ENCODE data around the gene CCDC34. TPM values are rescaled to one million over a fixed set of nuclear protein-coding genes. Genes with fewer than 3 reads are reported as not detected.

Gene CCDC34
- total RNA-seq, 1 experiment from 2014 or later = 18.7 TPM

GRCh38 chr11:27356624-27357222 is 6.3 kb downstream of the CCDC34 start:
- Histone ChIP-seq H3K4me1 (ENCODE audit: control insufficient read depth in 1 of 2, insufficient read depth in 2 of 2, low read length in 2 of 2) (peaks cover 0 to 8% of the 10 kb centered on the region in 2 experiments; a peak in 2 of 4 replicates), H3K79me2 (ENCODE audit: insufficient read depth, low read length) (no peaks in the 10 kb centered on the region), H3K27ac (ENCODE audit: low read depth, low read length) (no peak overlapping the region), H3K9me3 (ENCODE audit: control insufficient read depth in 1 of 2, insufficient read depth in 1 of 2, low read depth in 1 of 2, low read length in 2 of 2) (no peaks in the 10 kb centered on the region), H3K27me3 (ENCODE audit: insufficient read depth, low read length) (no peaks in the 10 kb centered on the region), H2AFZ (ENCODE audit: low read depth, low read length, poor library complexity, severe bottlenecking) (no peak overlapping the region), H4K20me1 (ENCODE audit: insufficient read depth) (no peaks in the 10 kb centered on the region), H3K36me3 (ENCODE audit: control insufficient read depth in 1 of 2, insufficient read depth in 2 of 2, low read length in 2 of 2) (0 out of 4 replicates have a peak, but pooled peaks cover 0 to 2% of the 10 kb centered on the region in 2 experiments), H3K9ac (ENCODE audit: low read length) (no peak overlapping the region), H3K9me2 (ENCODE audit: insufficient read depth) (no peaks in the 10 kb centered on the region), H3K4me2 (ENCODE audit: low read length) (no peak overlapping the region), H3K4me3 (replicated peaks in 1 of 2; ENCODE audit: low read depth in 1 of 2, low read length in 2 of 2) (no peak overlapping the region)
- TF ChIP-seq ATF3 (IDR thresholded peaks at IDR 0.05) (no peak), TCF7L2 (IDR thresholded peaks at IDR 0.05; ENCODE audit: borderline replicate concordance, extremely low read depth, insufficient read depth, insufficient read length) (no peak), SRF (IDR thresholded peaks at IDR 0.05; ENCODE audit: low read depth) (no peak), SP1 (IDR thresholded peaks at IDR 0.05; ENCODE audit: low read depth) (no peak), ELF1 (IDR thresholded peaks at IDR 0.05; ENCODE audit: borderline replicate concordance, low read depth) (no peak), MAX (IDR thresholded peaks at IDR 0.05) (no peak), RAD21 (IDR thresholded peaks at IDR 0.05; ENCODE audit: low read depth) (no peak), EZH2phosphoT487 (IDR thresholded peaks at IDR 0.05; ENCODE audit: borderline replicate concordance) (no peak), EZH2 (IDR thresholded peaks at IDR 0.05) (no peak), CEBPB (IDR thresholded peaks at IDR 0.05; ENCODE audit: low read depth) (no peak), REST (IDR thresholded peaks at IDR 0.05; ENCODE audit: low read depth) (no peak), EGR1 (IDR thresholded peaks at IDR 0.05; ENCODE audit: low read depth) (no peak), JUND (IDR thresholded peaks at IDR 0.05) (no peak), ZFX (IDR thresholded peaks at IDR 0.05) (no peak), CTCF (IDR thresholded peaks at IDR 0.05 in 2 of 3, conservative IDR thresholded peaks at IDR 0.05 in 1 of 3; ENCODE audit: borderline replicate concordance in 1 of 3, insufficient read depth in 1 of 3, low read depth in 2 of 3, low read length in 2 of 3) (no peak), POLR2AphosphoS5 (IDR thresholded peaks at IDR 0.05; ENCODE audit: low read depth, low read length) (no peak), SIN3A (IDR thresholded peaks at IDR 0.05; ENCODE audit: low read depth) (no peak), YY1 (IDR thresholded peaks at IDR 0.05; ENCODE audit: extremely low read depth, insufficient replicate concordance, low read depth, low read length) (no peak), FOSL1 (IDR thresholded peaks at IDR 0.05; ENCODE audit: low read depth) (no peak), ZNF274 (IDR thresholded peaks at IDR 0.05; ENCODE audit: low read depth, low read length) (no peak)
- RAD21 ChIA-PET (ENCODE audit: low non-redundant PET in 1 of 2, low total read pairs in 2 of 2, uncharacterized antibody in 2 of 2, unreplicated experiment in 2 of 2) = no interaction called here
- POLR2A ChIA-PET = no interaction called here
- no TSS peak for BruUV-seq (replicated peaks)
- intact Hi-C loops (cut with micrococcal nuclease) = no loop called here
- ATAC-seq (no peak), DNase-seq (ENCODE audit: low read depth, low spot score) (no peak)
- CTCF ChIA-PET = interaction anchor here (0.9 kb wide), 1 partner anchor 22 kb away, joined by 3 read pairs; no protein-coding TSS in a partner anchor

Data from HCT116 (cell line).